Measurements from ENCODE around the gene MTA1.

DNA sequence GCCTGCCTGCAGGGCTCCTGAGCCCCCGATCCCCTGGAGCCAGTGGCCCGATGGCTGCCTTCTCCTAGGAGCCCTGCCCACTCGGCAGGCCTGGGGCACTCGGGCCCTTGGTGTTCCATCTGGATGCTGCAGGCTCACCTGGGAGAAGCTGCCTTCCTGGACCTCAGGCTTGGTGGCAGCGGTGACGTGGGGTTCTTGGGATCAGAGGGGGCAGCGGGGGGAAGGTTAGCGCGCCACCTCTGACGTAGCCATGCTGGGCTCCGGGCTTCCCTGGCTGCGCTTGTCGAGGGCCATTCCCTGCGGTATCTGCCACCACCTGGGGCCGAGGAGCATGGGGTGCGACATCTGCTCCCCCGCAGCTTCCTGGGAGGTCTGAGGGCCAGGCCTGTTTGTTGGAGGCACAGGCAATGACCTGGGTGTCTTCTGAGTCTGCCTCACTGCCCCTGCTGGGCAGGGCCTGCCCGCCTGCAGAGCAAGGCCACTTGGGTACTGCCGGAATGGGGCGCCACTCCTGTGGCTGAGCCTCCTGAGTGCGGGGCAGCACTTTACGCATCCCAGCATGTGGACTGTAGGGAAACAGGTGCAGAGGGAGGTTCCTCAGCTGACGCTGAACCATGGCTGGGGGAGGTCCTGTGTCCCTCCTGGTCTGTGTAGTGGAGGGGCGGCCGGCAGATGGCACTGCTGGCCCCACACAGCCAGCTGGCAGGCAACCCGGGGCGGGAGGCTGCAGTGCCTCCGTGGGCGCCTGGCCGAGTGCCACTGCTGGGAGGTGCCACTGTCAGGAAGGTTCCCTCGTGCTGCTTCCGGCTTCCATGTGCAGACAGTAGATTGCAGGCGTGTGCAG lies 20.3 kb downstream of the MTA1 start:
- TF ChIP-seq, protein P1, sequence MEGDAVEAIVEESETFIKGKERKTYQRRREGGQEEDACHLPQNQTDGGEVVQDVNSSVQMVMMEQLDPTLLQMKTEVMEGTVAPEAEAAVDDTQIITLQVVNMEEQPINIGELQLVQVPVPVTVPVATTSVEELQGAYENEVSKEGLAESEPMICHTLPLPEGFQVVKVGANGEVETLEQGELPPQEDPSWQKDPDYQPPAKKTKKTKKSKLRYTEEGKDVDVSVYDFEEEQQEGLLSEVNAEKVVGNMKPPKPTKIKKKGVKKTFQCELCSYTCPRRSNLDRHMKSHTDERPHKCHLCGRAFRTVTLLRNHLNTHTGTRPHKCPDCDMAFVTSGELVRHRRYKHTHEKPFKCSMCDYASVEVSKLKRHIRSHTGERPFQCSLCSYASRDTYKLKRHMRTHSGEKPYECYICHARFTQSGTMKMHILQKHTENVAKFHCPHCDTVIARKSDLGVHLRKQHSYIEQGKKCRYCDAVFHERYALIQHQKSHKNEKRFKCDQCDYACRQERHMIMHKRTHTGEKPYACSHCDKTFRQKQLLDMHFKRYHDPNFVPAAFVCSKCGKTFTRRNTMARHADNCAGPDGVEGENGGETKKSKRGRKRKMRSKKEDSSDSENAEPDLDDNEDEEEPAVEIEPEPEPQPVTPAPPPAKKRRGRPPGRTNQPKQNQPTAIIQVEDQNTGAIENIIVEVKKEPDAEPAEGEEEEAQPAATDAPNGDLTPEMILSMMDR (IDR thresholded peaks at IDR 0.05; ENCODE audit: low read length): no peak
- TF ChIP-seq EZH2 (IDR thresholded peaks at IDR 0.05; ENCODE audit: borderline replicate concordance, low read length): no peak
